K562 (cell line): ENCODE results near the gene ARID3B. TPM values are rescaled to one million over a fixed set of nuclear protein-coding genes. Genes with fewer than 3 reads are reported as not detected.

Experiments
- ATF7 ChIP-seq: fragments of 450-650 bp; IDR thresholded peaks from 2 replicates; pipeline ENCODE4 v1.7.1; 2014; ENCODE audit warnings: mild to moderate bottlenecking, moderate library complexity
- BRCA1 ChIP-seq, 2 experiments: fragments of 450-650 bp in 1 of 2; sonication (generic) in 1 of 2; formaldehyde crosslinking in 1 of 2; IDR thresholded peaks; 2 replicates each; pipeline versions ENCODE4 v1.5.0 to v1.6.1; 2017 to 2020; ENCODE audit warnings: mild to moderate bottlenecking in 1 of 2, missing genetic modification reagents in 1 of 2
- CC2D1A ChIP-seq: fragments of 450-650 bp; IDR thresholded peaks from 2 replicates; pipeline ENCODE4 v1.6.1; 2017; ENCODE audit warnings: mild to moderate bottlenecking
- CHD1 ChIP-seq: fragments of 200-600 bp; sonication (generic); IDR thresholded peaks from one replicate; pipeline ENCODE4 v1.6.1; 2012; ENCODE audit warnings: mild to moderate bottlenecking, moderate library complexity, low read length, inconsistent platforms
- CTBP1 ChIP-seq: fragments of 450-650 bp; IDR thresholded peaks from 2 replicates; pipeline ENCODE4 v1.6.1; 2016; ENCODE audit warnings: borderline replicate concordance
- GABPB1 ChIP-seq: sonication (generic); formaldehyde crosslinking; IDR thresholded peaks from 2 replicates; pipeline ENCODE4 v1.8.0; 2022; ENCODE audit warnings: mild to moderate bottlenecking, missing genetic modification reagents
- NBN ChIP-seq: fragments of 450-650 bp; IDR thresholded peaks from 2 replicates; pipeline ENCODE4 v1.6.1; 2016; ENCODE audit warnings: low read depth, mild to moderate bottlenecking
- NFIC ChIP-seq: fragments of 450-650 bp; IDR thresholded peaks from 2 replicates; pipeline ENCODE4 v1.6.1; 2017; ENCODE audit warnings: mild to moderate bottlenecking, inconsistent platforms
- NONO ChIP-seq, 2 experiments: fragments of 200-400 bp in 1 of 2; fragments of 450-650 bp in 1 of 2; formaldehyde crosslinking in 1 of 2; IDR thresholded peaks; 2 replicates each; pipeline ENCODE4 v1.6.1; 2017; ENCODE audit warnings: low read depth in 2 of 2, mild to moderate bottlenecking in 2 of 2, moderate library complexity in 2 of 2, low read length in 1 of 2
- POLR2B ChIP-seq: fragments of 450-650 bp; IDR thresholded peaks from 2 replicates; pipeline ENCODE4 v1.6.1; 2018; ENCODE audit warnings: low read depth; ENCODE audit not compliant: partially characterized antibody
- SIN3A ChIP-seq, 2 experiments: fragments of 150-350 bp in 1 of 2; IDR thresholded peaks; 2 replicates each; pipeline ENCODE4 v1.6.1; 2011 to 2016; ENCODE audit warnings: borderline replicate concordance in 2 of 2, low read depth in 2 of 2, low read length in 2 of 2, mild to moderate bottlenecking in 2 of 2, moderate library complexity in 2 of 2; ENCODE audit not compliant: control insufficient read depth in 1 of 2
- SMARCA5 ChIP-seq: fragments of 450-650 bp; IDR thresholded peaks from 2 replicates; pipeline ENCODE4 v1.6.1; 2016
- ZFX ChIP-seq: sonication (generic); formaldehyde crosslinking; IDR thresholded peaks from 2 replicates; pipeline ENCODE4 v1.8.0; 2022; ENCODE audit warnings: mild to moderate bottlenecking, missing genetic modification reagents, moderate library complexity
- ZNF583 ChIP-seq: fragments of 250-450 bp; sonication (Bioruptor Pico); IDR thresholded peaks from 2 replicates; pipeline ENCODE4 v1.4.0; 2020
- ZSCAN32 ChIP-seq: fragments of 450-650 bp; formaldehyde crosslinking; IDR thresholded peaks from 2 replicates; pipeline ENCODE4 v1.4.0; 2020; ENCODE audit warnings: mild to moderate bottlenecking, moderate library complexity
- polyA plus RNA-seq, 8 experiments: library from polyadenylated mRNA; depleted of rRNA in 4 of 8; stranded (reverse) in 5 of 8; unstranded in 3 of 8; fragments of >200 nt; fragmentation: Nextera tagmentation in 2 of 8; fragmentation: Illumina TruSeq in 1 of 8; extraction: Ambion mirVana in 2 of 8; extraction: Trizol in 1 of 8; gene quantifications; 2 replicates each; pipeline versions ENCODE4 v1.2.1 to v1.2.3, GENCODE V29; 2011 to 2014; ENCODE audit warnings: inconsistent platforms in 1 of 8, missing spikeins in 1 of 8
- total RNA-seq, 7 experiments: library from RNA; depleted of rRNA in 6 of 7; stranded (reverse); fragments of >200 nt in 6 of 7; fragmentation: Illumina TruSeq in 2 of 7; extraction: Trizol in 2 of 7; gene quantifications; 2 replicates each; pipeline versions ENCODE4 v1.2.1 to v1.2.3, GENCODE V29; 2011 to 2021; ENCODE audit warnings: low replicate concordance in 1 of 7
- TF ChIP-seq, protein P1 (sequence below): fragments of 450-650 bp; IDR thresholded peaks from 2 replicates; pipeline ENCODE4 v1.6.1; 2016; ENCODE audit warnings: borderline replicate concordance
- TF ChIP-seq, protein P2 (sequence below): fragments of 250-450 bp; sonication (Bioruptor Pico); IDR thresholded peaks from 2 replicates; pipeline ENCODE4 v1.5.0; 2021; ENCODE audit warnings: mild to moderate bottlenecking, moderate library complexity
- TF ChIP-seq, protein P3 (sequence below), 3 experiments: fragments of 200-800 bp in 1 of 3; fragments of 250-450 bp in 1 of 3; fragments of 450-650 bp in 1 of 3; sonication (Bioruptor Pico) in 1 of 3; sonication (Bioruptor generic) in 1 of 3; formaldehyde crosslinking in 1 of 3; IDR thresholded peaks; 2 replicates each; pipeline versions ENCODE4 v1.6.1 to v1.8.0; 2016 to 2022; ENCODE audit warnings: mild to moderate bottlenecking in 2 of 3, missing genetic modification characterization in 2 of 3, missing compliant biosample characterization in 1 of 3, moderate library complexity in 1 of 3

Gene ARID3B
- total and polyA plus RNA-seq, 9 of the 15 experiments (the other 6 are each of a cell fraction or from before 2014, with no cell fraction given): 0.32 to 15.1 (median 7.1) TPM

DNA sequence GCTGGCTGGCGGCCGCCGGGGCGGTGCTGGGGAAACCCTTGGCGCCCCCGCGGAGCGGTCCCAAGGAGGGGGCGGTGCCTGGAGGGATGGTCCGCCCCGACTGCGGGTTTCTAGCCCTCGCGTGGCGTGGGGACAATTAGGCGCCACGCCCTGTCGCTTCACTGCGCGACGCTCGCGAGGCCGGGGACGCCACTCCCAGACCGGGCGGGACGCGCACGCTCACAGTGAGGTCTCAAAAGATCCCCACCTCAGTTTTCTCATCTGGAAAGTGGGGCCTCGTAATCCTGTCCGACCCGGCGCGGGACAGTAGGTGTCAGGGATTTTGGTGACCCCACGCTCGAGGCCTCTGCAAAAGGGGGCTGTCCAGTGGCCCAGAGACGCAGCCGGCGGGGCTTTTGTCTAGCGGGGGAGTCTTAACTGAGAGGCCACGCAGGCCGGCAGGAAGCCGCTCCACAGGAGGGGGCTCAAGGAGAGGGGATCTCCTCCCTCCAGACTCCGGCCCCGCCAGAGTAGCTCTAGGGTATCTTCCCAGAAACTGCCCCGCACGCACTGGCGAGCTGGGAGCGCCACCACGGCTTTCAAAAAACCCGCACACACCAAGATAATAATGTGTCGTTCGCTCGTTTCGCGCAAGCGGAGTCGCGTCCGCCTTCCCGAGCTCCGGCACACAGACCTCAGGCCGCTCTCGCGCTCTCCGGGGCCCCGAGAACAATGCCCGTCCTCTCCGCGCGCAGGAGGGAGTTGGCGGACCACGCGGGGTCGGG is 73.9 kb downstream of the ARID3B start (continued):
- TF ChIP-seq, protein P1, sequence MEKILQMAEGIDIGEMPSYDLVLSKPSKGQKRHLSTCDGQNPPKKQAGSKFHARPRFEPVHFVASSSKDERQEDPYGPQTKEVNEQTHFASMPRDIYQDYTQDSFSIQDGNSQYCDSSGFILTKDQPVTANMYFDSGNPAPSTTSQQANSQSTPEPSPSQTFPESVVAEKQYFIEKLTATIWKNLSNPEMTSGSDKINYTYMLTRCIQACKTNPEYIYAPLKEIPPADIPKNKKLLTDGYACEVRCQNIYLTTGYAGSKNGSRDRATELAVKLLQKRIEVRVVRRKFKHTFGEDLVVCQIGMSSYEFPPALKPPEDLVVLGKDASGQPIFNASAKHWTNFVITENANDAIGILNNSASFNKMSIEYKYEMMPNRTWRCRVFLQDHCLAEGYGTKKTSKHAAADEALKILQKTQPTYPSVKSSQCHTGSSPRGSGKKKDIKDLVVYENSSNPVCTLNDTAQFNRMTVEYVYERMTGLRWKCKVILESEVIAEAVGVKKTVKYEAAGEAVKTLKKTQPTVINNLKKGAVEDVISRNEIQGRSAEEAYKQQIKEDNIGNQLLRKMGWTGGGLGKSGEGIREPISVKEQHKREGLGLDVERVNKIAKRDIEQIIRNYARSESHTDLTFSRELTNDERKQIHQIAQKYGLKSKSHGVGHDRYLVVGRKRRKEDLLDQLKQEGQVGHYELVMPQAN: peak; percentile 62; the same call in 1 of the 2 replicates
- TF ChIP-seq NBN (0 out of 2 replicates have a peak, but pooled peaks have one; percentile 49), ZNF583 (CRISPR knock-in tag) (0 out of 2 replicates have a peak, but pooled peaks have one; percentile 18), CHD1 (peak; percentile 38), CTBP1 (0 out of 2 replicates have a peak, but pooled peaks have one; percentile 8), CC2D1A (0 out of 2 replicates have a peak, but pooled peaks have one; percentile 25), ZFX (CRISPR knock-in tag) (no peak), BRCA1 (IDR thresholded peaks at IDR 0.05) (no peak), BRCA1 (CRISPR knock-in tag; IDR thresholded peaks at IDR 0.05) (no peak), ATF7 (peak; percentile 17), NONO (IDR thresholded peaks at IDR 0.05; ENCODE audit: low read depth in 2 of 2, low read length in 1 of 2) (0 out of 4 replicates have a peak, but pooled peaks of 1 of the 2 experiments have one; percentile 3), SIN3A (IDR thresholded peaks at IDR 0.05; ENCODE audit: borderline replicate concordance in 2 of 2, control insufficient read depth in 1 of 2, low read depth in 2 of 2, low read length in 2 of 2) (peak; percentile 50 to 77; a peak in 1 of 4 replicates), POLR2B (no peak), ZSCAN32 (CRISPR knock-in tag) (0 out of 2 replicates have a peak, but pooled peaks have one; percentile 37), GABPB1 (no peak), NFIC (peak; percentile 55), SMARCA5 (peak; percentile 94)
- TF ChIP-seq, protein P2, sequence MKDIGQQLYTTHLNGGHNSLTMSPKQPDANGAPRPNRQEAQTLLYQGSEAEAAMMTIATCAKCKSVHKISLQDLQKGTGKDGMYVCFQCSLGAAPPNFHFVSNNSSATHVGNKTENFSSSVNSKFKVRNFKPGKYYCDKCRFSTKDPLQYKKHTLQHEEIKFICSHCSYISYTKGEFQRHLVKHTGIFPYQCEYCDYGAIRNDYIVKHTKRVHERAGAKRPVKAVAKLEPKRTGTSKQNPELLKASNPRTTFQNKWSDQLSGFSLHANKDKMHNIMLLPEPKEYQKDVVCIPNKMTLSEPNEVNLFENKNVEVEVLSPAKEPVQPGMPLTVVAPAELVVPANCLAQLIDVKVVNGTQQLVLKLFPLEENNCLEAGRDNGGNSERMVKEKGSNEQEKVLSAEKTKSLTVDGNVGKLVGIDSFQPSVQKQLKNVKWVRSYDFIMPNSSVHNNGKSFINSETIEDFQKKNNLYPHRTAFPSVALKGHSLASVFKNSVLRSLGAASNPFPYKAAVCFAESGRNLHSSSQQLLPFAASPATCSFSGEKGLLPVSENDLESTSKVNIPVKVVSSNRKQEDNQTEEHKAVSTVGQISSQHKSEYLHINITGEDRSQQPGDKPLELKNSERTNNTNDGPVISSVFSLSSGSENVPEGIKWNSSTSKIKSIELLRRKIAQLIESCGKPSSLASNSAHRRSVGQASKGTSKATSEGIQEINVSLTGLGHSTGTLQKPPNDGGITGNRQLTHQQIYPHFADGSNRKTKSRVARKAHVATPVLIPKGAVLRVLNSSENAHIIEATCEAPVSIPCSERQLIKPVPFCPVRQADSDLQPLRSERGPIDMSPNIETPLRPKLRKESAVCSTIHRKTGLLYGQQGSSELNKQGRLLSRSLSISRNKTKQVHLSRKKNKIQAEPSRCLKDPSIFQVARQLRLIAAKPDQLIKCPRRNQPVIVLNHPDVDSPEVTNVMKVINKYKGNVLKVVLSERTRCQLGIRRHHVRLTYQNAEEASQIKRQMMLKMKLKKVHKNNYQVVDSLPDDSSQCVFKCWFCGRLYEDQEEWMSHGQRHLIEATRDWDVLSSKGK (CRISPR knock-in tag): no peak
- TF ChIP-seq, protein P3, sequence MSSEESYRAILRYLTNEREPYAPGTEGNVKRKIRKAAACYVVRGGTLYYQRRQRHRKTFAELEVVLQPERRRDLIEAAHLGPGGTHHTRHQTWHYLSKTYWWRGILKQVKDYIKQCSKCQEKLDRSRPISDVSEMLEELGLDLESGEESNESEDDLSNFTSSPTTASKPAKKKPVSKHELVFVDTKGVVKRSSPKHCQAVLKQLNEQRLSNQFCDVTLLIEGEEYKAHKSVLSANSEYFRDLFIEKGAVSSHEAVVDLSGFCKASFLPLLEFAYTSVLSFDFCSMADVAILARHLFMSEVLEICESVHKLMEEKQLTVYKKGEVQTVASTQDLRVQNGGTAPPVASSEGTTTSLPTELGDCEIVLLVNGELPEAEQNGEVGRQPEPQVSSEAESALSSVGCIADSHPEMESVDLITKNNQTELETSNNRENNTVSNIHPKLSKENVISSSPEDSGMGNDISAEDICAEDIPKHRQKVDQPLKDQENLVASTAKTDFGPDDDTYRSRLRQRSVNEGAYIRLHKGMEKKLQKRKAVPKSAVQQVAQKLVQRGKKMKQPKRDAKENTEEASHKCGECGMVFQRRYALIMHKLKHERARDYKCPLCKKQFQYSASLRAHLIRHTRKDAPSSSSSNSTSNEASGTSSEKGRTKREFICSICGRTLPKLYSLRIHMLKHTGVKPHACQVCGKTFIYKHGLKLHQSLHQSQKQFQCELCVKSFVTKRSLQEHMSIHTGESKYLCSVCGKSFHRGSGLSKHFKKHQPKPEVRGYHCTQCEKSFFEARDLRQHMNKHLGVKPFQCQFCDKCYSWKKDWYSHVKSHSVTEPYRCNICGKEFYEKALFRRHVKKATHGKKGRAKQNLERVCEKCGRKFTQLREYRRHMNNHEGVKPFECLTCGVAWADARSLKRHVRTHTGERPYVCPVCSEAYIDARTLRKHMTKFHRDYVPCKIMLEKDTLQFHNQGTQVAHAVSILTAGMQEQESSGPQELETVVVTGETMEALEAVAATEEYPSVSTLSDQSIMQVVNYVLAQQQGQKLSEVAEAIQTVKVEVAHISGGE (CRISPR knock-in tag; IDR thresholded peaks at IDR 0.05): no peak
